ENCODE data around the gene CDCP1.

- TF ChIP-seq GATA3 (IDR thresholded peaks at IDR 0.05; ENCODE audit: low read depth, low read length) (no peak), GATA2 (IDR thresholded peaks at IDR 0.05; ENCODE audit: low read depth, low read length) (no peak)
Measured at GRCh38 chr3:45185461-45185860, 39.3 kb upstream of the CDCP1 start.

All from SH-SY5Y (cell line).